ENCODE measurements around the gene TSPAN5.
A peak's percentile ranks its signal among the peaks of the same experiment; 100 is the strongest.
"Not testable (repeated sequence)": the region's sequence is repeated elsewhere in the genome, so short reads cannot be mapped to it uniquely, and the experiment has no call there.

Gene TSPAN5

DNA sequence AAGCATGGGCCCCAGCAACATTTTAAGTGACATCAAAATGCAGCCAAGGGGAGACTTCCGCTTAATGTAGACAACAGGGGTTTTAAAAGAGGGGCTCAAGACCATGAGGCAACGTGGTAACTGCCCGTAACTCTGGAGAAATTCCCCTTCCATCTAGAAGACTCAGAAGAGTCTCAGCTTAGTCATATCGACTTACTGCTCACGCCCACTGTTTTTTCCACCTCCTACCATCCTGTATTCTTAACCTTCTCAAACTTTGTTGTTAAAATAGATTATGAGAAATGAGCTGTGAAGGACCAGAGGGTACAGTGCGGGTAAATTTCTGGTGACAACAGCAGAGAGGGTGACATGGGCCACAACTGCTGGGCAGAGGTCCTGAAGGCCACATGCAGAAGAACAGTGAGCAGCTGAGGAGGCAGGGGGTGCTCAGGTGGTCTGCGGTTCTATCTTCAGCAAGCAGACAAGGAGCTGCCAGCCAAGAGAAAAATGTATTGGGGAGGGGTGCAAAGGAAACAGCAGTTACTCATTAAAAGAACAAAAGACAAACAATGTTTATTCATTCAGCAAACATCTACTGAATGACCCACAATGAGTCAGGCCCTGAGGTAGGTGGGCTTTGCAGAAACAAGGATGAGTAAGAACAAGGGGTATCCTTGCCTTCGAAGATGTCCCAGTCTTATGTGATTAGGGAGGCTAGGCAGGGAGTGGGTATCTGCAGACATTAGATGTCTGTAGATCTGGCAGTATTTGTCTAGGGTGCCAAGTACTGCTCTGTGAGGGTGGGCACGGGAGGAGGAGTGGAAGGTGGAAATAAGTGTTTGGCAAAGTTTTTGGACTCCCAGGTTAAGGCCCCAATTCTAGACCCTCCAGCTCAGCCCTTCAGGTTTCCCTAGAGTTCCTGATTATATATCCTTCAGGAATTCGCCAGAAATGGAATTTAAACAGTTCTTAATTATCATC lies 175.3 kb downstream of the TSPAN5 start:
- DNase-seq: peak; percentile 6

- DNase-seq: no peak
Observed at GRCh38 chr4:98482503-98482846, 175.9 kb downstream of the TSPAN5 start.

- no peak for DNase-seq
Observed at GRCh38 chr4:98481167-98481566, 177.2 kb downstream of the TSPAN5 start.

GRCh38 chr4:98480535-98480934 lies 177.9 kb downstream of the TSPAN5 start:
- no peak for DNase-seq

DNA sequence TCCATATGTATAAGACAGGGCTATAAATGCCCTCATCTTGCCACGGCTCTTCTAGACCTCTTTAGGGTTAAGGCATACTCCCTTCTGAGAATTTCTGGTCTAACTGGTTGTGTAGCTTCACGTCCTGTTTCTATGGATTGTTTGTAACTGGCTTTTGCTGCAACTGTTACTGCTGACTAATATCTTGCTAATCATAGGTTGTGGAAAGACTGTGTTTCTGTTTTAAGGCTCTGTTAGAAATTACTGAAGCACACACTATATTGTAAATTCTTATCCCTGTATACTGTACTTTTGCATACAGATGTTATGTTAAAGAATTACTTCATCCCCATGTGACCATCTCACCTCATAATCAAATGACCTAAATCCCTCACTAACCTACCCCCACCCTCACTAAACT lies 178.8 kb downstream of the TSPAN5 start:
- not testable (repeated sequence) for DNase-seq

DNA sequence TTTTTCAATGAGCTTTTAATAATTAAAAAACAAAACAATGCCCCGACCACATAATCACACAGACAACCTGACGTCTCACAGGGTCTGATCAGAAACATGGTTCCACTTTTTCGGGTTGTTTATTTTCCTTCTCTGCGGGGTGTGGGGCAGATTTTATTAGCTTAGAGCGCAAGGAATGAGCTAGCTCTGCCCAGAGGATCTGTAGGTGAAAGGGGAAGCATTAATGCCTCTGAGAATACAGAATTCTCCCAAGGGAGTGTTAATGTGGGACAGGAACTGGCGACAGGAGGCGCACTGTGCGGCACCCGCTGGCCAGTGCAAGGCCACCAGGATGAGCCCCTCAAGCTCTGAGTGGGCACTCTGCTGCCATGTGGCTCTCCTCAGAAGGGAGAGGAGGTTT lies 181.5 kb downstream of the TSPAN5 start:
- no peak for DNase-seq

DNA sequence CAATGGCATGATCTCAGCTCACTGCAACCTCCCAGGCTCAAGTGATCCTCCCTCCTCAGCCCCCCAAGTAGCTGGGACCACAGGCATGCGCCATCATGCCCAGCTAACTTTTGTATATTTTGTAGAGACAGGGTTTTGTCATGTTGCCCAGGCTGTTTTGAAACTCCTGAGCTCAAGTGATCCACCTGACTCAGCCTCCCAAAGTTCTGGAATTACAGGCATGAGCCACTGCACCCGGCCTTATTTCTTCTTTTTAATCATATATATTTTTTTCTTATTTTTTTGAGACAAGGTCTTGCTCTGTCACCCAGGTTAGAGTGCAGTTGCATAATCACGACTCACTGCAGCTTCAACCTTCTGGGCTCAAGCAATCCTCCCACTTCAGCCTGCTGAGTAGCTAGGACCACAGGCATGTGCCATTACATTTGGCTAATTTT lies 184.0 kb downstream of the TSPAN5 start:
- no peak for DNase-seq

DNA sequence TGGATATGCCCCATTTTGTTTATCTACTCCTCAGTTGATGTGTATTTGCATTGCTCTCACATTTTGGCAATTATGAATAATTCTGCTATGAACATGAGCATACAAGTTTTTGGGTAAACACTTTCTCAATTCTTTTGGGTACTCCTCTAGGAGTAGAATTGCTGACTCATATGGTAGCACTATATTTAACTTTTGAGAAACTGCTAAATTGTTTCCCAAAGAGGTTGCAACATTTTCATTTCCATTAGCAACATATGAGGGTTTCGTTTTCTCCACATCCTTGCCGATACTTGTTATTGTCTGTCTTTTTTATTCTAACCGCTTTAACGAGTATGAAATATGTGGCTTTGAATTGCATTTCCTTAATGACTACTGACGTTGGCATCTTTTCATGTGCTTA lies 185.4 kb downstream of the TSPAN5 start:
- DNase-seq: no peak

GRCh38 chr4:98470831-98471230 lies 187.6 kb downstream of the TSPAN5 start:
- DNase-seq: no peak

- no peak for DNase-seq
Observed at GRCh38 chr4:98470366-98470765, 188.0 kb downstream of the TSPAN5 start.

DNA sequence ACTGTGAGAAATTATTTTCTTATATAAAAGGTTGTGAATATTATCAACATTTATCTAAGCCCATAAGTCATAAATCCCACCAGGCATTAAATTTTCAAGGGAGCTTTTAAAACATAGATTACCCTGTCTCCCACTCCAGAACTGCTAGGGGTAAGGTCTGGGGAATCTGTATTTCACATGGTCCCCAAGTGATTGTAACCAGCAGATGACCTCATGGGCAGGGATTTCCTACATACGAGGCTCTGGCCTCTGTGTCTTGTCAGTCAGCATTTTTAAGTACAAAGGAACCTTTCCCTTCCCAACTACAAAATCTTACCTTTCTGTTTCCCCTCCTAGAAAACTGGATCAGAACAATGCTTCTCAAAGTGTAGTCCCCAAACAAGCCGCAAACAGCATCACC lies 188.6 kb downstream of the TSPAN5 start:
- no peak for DNase-seq

DNA sequence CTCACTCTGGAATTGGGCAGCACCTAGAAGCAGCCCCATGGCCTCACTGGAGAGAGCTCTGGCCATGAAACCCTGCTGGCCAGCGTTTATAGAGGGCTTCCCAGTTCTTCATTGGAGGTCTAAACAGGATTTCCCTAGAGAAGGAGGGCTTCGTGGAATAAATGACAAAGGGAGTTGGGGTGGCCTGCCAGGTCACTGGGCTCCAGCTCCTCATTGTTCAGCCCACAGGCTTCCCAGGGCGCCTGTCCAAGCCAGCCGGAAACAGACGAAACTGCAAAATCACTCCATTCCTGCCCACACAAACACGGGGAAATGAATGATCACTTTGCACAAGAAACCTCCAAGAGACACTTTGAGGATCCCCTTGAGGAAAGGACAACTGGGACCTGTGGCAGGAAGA lies 189.7 kb downstream of the TSPAN5 start:
- DNase-seq: no peak

DNA sequence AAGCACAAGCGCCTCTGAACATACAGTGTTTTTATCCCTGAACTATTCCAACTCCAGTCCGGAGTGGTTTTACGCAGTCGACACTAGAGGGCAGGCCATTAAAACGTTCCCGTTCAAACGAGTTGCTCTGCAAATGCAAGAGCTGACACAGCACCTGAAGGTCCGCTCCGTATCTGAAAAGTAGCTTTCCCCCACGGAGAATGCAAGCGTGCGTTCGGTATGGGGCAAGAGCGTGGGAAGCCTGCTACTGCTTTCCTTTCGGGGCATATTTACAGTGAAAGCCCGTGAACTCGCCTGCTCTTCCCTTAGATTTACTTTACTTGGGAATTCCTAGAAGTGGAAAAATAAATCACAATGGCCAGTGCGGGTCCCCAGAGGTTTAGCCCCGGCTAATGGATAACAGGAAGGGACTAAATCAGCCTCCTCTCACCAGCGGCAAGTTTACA lies 190.8 kb downstream of the TSPAN5 start:
- peak; percentile 75 for DNase-seq

DNA sequence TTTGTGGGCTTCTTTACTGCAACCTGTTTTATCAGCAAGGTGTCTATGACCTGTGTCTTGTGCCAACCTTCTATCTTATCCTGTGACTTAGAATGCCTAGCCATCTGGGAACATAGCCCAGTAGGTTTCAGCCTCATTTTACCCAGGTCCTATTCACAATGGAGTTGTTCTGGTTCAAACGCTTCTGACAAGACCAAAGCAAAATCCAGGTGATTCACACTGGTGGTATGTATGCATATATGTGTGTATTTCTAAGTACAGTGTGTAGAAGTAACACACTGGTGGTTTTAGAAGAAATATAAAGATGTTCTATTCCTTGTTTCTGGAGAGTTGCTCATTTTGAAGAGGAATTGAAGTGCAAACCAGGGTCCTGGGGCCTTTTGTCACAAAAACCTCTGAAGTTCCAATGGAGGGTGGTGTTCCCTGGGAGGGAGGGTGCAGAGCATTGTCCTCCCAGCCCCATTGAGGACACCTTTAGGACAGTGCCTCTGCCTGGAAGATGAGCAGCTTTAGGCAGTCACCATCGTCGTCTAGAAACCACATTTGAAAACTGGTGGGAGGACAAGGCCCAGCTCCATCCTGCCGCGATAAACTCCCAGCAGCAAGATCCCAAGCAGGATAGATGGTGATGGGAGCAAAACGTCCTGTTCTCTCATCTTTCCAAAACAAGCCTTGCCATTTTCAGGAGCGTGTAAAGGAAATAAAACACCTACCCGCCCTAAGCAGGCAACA lies 191.4 kb downstream of the TSPAN5 start:
- DNase-seq: no peak

DNA sequence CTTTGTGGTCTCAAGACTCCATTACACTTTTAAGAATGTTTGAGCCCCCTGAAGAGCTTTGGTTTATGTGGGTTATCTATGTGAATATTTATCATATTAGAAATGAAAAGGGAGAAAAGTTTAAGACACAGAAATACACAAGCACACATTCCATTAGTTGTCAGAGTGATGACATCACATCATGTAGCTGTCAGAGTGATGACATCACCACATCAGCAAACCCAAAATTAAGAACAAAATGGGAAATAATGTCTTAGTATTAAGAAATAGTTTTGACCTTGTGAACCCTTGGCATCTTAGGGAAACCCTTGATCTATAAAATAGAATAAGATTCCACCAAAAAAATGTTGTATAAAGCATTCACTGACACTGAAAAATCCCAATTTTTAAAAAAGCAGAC lies 195.9 kb downstream of the TSPAN5 start:
- DNase-seq: no peak

DNA sequence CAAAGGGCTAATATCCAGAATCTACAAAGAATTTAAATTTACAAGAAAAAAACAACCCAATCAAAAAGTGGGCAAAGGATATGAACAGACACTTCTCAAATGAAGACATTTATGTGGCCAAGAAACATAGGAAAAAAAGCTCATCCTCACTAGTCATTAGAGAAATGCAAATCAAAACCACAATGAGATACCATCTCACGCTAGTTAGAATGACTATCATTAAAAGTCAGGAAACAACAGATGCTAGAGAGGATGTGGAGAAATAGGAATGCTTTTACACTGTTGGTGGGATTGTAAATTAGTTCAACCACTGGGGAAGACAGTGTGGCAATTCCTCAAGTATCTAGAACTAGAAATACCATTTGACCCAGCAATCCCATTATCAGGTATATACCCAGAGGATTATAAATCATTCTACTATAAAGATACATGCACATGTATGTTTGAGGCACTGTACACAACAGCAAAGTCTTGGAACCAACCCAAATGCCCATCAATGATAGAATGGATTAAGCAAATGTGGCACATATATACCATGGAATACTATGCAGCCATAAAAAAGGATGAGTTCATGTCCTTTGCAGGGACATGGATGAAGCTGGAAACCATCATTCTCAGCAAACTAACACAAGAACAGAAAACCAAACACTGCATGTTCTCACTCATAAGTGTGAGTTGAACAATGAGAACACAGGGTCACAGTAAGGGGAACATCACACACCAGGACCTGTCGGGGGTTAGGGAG lies 197.1 kb downstream of the TSPAN5 start:
- not testable (repeated sequence) for DNase-seq

GRCh38 chr4:98457422-98457821 lies 201.0 kb downstream of the TSPAN5 start:
- not testable (repeated sequence) for DNase-seq

- no peak for DNase-seq
Observed at GRCh38 chr4:98452091-98452490, 206.3 kb downstream of the TSPAN5 start.

DNA sequence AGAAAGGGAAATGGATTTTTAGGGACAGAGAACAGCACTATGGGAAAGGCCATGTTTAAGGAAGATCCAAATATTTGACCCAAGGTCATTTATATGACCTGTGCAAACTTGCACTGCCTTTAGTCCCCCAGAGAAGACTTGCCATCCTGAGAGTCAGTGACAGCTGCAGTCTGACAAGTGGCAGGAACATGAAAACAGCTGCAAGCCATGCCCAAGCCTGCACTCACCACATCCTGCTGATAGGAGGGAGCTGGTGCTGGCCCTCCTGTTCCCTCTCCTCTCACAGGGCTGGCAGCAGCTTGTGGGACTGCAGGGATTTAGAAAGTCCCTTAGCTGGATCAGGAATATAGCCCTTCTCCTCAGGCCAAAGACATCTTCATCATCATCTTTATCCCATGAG lies 209.5 kb downstream of the TSPAN5 start:
- DNase-seq: peak; percentile 44

- DNase-seq: no peak
Observed at GRCh38 chr4:98447648-98448047, 210.8 kb downstream of the TSPAN5 start.

GRCh38 chr4:98446499-98447375 lies 211.7 kb downstream of the TSPAN5 start:
- DNase-seq: peak; percentile 72

DNA sequence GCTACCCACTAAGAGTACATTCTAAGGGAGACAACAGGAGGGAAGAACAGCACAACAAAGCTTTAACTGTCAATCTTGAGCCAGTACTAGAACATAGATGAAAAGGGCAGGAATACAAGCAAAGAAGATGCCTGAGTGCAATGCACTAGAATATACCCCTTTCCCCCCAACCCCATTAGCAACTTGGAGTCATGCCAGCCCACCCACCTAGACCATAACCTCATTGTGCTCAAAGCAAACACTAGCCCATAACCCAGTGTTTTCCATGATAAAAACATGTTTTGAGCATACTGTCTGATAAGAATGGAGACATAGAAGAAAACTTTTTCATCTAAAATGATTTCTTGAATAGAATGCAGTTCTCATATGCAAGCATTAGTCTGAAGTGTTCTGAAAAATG lies 214.0 kb downstream of the TSPAN5 start:
- DNase-seq: no peak
